Lung (tissue), 12 donors: Measurements from ENCODE around the gene SLC5A10. TPM values are rescaled to one million over a fixed set of nuclear protein-coding genes. Genes with fewer than 3 reads are reported as not detected.

ENCODE experiments used
- ATAC-seq: fragments of 200-7000 bp; cut with Tn5 transposase; one replicate; pipeline ENCODE4 v1.9.1; 2020; ENCODE audit warnings: moderate number of reproducible peaks; ENCODE audit not compliant: insufficient read depth, low FRiP score
- DNase-seq, 3 donors: peaks; one replicate each; pipeline ENCODE4 v3.0.0-alpha.2; 2013 to 2017
- H3K27ac ChIP-seq, 2 donors: one replicate each; pipeline ENCODE4 v1.5.1; 2013; ENCODE audit warnings: mild to moderate bottlenecking in 2 of 2, moderate library complexity in 2 of 2, control low read depth in 1 of 2, inconsistent platforms in 1 of 2, low read depth in 1 of 2, low read length in 1 of 2
- H3K27me3 ChIP-seq, 3 donors: one replicate each; pipeline ENCODE4 v1.5.1; 2013; ENCODE audit warnings: low read length in 2 of 3; ENCODE audit not compliant: control insufficient read depth in 3 of 3, insufficient read depth in 3 of 3
- H3K36me3 ChIP-seq, 4 donors: one replicate each; pipeline ENCODE4 v1.5.1; 2013; ENCODE audit warnings: low read length in 4 of 4, mild to moderate bottlenecking in 1 of 4, moderate library complexity in 1 of 4; ENCODE audit not compliant: control insufficient read depth in 4 of 4, insufficient read depth in 4 of 4
- H3K4me1 ChIP-seq, 5 donors: one replicate each; pipeline ENCODE4 v1.5.1; 2013; ENCODE audit warnings: low read length in 5 of 5, mild to moderate bottlenecking in 2 of 5, moderate library complexity in 1 of 5; ENCODE audit not compliant: control insufficient read depth in 5 of 5, insufficient read depth in 5 of 5
- H3K4me3 ChIP-seq: one replicate; pipeline ENCODE4 v1.5.1; 2013; ENCODE audit warnings: mild to moderate bottlenecking, control low read depth, moderate library complexity
- H3K9ac ChIP-seq, 2 donors: one replicate each; pipeline ENCODE4 v1.5.1; 2013; ENCODE audit warnings: low read length in 2 of 2, control low read depth in 1 of 2; ENCODE audit not compliant: insufficient read depth in 1 of 2
- H3K9me3 ChIP-seq, 4 donors: one replicate each; pipeline ENCODE4 v1.5.1; 2013; ENCODE audit warnings: low read length in 3 of 4, mild to moderate bottlenecking in 1 of 4, moderate library complexity in 1 of 4; ENCODE audit not compliant: control insufficient read depth in 4 of 4, insufficient read depth in 3 of 4
- CTCF ChIP-seq: IDR thresholded peaks from 2 replicates; pipeline ENCODE4 v1.5.1; 2012; ENCODE audit warnings: mild to moderate bottlenecking; ENCODE audit errors: control extremely low read depth, extremely low read depth
- WGBS, 2 donors: extraction: QIAGEN DNeasy Blood & Tissue Kit; methylation state at CpG; one replicate each; pipeline ENCODE4 v1.1.7; 2013; 5-methylcytosine and 5-hydroxymethylcytosine counted together
- polyA plus RNA-seq, 2 donors: library from polyadenylated mRNA; stranded (reverse); fragments of 200-250 nt; gene quantifications; one replicate each; pipeline ENCODE4 v1.2.1, GENCODE V29; 2013
- total RNA-seq, 2 donors: library from RNA; depleted of rRNA in 1 of 2; stranded (reverse); fragments of >200 nt in 1 of 2; gene quantifications; one replicate each; pipeline ENCODE4 v1.2.1, GENCODE V29; 2014 to 2021
- donor health status: control.
- donor health status: control.
- donor health status: Bipolar disorder and iron deficiency.
- donor health status: healthy.
- donor health status: DM: yes; HTN: yes; CAD: no.

The SLC5A10 gene
- total and polyA plus RNA-seq, 4 donors, result 0.09 to 0.31 (median 0.21) TPM

DNA sequence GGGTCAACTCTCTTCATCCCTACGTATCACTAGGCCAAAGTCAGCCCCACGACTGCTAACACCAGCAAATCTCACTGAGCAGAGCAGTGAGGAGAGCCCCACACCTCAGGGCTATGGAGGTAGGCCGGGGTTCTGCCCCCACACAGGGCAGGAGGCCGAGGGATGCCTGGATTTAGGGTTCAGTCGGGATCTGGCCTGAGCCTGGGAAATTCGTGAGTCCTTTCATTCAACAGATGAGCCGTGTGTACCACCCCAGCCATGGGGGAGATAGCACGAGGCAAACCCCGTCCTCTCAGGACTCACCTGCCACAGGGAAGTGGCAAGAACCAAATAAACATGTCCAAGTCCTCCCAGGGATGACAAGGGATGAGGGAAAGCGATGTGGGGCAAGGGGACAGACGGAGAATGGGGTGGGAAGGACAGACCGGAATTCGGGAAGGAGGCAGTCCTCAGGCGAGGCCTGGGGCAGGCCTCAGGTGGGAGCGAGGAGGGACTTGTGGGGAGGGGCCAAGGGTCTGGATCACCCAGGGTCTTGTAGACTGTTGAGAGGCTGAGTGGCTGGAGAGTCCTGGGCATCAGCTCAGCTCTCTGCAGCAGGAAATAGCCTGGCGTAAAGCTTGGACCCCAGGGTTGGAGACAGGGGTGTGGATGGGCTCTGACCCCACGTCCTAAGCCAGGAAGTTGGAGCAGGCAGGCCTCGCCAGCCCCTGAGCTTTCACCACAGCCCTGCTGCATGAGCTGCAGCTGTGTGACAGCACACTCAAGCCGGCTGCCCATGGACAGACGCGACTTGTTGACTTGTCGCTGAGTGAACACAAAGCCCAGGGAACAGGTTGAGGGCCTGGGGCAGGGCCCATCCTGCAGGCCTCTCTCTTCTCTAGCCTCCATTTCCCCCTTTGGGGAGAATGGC is 60.5 kb downstream of the SLC5A10 start:
- peaks cover 0 to 3% (median 0%) of the 10 kb centered on the region in 3 donors for H3K27me3 ChIP-seq
- H3K36me3 ChIP-seq, result no peaks in the 10 kb centered on the region
- peaks cover 0 to 7% (median 0%) of the 10 kb centered on the region in 5 donors for H3K4me1 ChIP-seq
- H3K4me3 ChIP-seq, result no peak overlapping the region
- TF ChIP-seq CTCF, result no peak
- no peak overlapping the region for H3K9ac ChIP-seq
- no peak for DNase-seq
- no peaks in the 10 kb centered on the region for H3K9me3 ChIP-seq
- no peak for ATAC-seq
- H3K27ac ChIP-seq, result no peak overlapping the region
- 94% methylated on average over 22 of the region's 22 CpGs for WGBS, 2 donors

GRCh38 chr17:19013226-19013625 is 61.3 kb downstream of the SLC5A10 start:
- no peaks in the 10 kb centered on the region for H3K36me3 ChIP-seq
- no peak overlapping the region for H3K27ac ChIP-seq
- H3K9ac ChIP-seq, result no peak overlapping the region
- 96 to 98% methylated on average over 12 of the region's 12 CpGs for WGBS, 2 donors
- H3K4me1 ChIP-seq, result peaks cover 0 to 7% (median 0%) of the 10 kb centered on the region in 5 donors
- H3K4me3 ChIP-seq, result no peak overlapping the region
- ATAC-seq, result no peak
- no peak for DNase-seq
- TF ChIP-seq CTCF, result no peak
- H3K27me3 ChIP-seq, result no peaks in the 10 kb centered on the region
- no peaks in the 10 kb centered on the region for H3K9me3 ChIP-seq

GRCh38 chr17:19013806-19014627 is 62.1 kb downstream of the SLC5A10 start:
- no peak for DNase-seq
- H3K9me3 ChIP-seq, result no peaks in the 10 kb centered on the region
- WGBS, 2 donors, result 85 to 95% methylated on average over 11 of the region's 11 CpGs
- no peaks in the 10 kb centered on the region for H3K27me3 ChIP-seq
- no peak overlapping the region for H3K27ac ChIP-seq
- H3K9ac ChIP-seq, result no peak overlapping the region
- ATAC-seq, result no peak
- no peak overlapping the region for H3K4me3 ChIP-seq
- TF ChIP-seq CTCF, result no peak
- no peaks in the 10 kb centered on the region for H3K36me3 ChIP-seq
- peaks cover 0 to 7% (median 0%) of the 10 kb centered on the region in 5 donors for H3K4me1 ChIP-seq
